Putamen (tissue), 1 donor: ENCODE results near the gene LRRC56.

Source experiments
- DNase-seq: peaks from one replicate; pipeline ENCODE4 v3.0.0-alpha.2; 2016; ENCODE audit warnings: low spot score

The LRRC56 gene

DNA sequence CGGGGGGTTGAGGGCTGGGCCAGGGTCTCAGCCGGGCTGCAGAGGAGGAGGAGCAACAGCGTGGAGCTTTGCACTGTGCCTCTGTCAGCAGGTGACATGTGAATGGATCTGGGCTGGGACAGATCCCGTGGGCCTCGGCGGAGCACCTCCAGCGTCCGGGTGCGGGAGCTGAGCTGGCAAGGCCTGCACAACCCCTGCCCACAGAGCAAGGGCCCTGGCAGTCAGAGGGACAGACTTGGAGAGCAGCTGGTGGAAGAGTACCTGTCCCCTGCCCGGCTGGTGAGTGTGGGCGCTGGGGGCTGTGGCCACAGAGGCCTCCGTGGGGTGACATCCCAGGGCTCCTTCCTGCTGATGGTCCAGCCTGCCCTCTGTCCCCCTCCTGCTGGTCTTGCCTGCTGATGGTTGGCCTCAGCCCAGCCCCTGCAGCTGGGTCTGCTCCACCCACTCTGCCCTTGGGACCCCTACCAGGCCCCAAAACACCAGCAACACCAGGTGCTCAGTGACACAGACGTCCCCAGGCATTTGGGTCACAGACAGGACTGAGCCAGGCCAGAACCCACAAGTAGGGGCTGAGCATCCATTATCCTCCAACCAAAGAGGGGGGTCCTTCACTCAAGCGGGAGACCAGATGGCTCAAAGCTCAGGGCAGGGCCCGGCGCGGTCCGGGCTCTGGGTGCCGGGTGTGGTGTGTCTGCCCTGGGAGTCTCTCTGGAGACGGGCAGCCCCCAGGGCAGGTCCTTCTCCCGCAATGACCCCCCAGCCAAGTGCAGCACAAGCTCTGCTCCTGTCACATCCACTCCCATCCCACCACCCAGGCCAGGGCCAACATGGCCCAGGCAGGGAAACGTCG lies 3.5 kb downstream of the LRRC56 start:
- DNase-seq, result no peak

DNA sequence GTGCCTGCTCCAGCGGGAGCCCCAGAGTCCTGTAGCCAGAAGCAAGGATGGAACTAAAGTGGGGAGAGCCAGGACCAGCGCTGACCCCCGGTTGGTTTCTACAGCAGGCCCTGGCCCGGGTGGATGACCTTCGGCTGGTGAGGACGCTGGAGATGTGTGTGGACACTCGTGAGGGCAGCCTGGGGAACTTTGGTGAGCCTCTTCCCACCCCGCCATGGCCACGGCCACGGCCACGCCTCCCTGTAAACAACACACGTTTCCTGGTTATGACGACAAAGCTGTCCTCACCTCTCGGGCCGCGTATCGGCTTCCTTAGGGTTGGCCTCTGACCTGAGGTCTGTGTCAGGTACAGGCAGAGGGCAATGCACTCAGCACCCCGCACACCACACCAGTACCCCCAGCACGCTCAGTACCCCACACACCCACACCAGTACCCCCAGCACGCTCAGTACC lies 4.1 kb downstream of the LRRC56 start:
- no peak for DNase-seq

DNA sequence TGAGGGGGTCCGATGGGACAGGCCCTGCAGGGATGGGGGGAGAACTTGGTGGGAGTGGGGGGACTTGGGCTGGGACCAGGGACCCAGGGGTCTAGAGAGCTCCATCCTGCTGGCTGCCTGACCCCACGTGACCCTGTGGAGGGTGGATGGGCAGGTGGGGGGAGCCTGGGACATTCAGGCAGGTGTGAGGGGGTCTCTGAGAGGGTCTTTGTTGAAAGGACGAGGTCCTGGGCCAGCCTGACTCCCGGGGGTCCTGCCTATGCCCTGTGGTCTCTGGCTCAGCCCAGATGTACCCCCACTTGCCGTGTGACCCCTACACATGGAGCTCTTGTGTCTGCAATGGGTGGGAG lies 7.5 kb downstream of the LRRC56 start:
- no peak for DNase-seq

DNA sequence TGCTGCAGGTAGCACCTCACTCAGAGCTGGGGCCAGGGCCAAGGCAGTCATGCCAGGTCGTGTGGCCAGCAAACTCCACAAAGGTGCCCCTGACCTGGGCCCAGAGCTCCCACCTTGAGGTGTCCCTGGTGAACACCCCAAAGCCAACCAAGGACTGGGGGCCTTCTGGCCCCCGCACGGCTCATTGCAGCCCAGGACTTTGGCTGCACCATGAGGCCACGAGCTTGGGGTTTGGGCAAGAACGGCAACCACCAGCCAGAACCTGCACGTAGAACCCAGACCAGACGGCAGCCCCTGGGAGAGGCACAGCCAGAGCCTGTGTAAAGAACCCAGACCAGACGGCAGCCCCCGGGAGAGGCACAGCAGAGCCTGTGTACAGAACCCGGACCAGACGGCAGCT lies 7.8 kb downstream of the LRRC56 start:
- no peak for DNase-seq

DNA sequence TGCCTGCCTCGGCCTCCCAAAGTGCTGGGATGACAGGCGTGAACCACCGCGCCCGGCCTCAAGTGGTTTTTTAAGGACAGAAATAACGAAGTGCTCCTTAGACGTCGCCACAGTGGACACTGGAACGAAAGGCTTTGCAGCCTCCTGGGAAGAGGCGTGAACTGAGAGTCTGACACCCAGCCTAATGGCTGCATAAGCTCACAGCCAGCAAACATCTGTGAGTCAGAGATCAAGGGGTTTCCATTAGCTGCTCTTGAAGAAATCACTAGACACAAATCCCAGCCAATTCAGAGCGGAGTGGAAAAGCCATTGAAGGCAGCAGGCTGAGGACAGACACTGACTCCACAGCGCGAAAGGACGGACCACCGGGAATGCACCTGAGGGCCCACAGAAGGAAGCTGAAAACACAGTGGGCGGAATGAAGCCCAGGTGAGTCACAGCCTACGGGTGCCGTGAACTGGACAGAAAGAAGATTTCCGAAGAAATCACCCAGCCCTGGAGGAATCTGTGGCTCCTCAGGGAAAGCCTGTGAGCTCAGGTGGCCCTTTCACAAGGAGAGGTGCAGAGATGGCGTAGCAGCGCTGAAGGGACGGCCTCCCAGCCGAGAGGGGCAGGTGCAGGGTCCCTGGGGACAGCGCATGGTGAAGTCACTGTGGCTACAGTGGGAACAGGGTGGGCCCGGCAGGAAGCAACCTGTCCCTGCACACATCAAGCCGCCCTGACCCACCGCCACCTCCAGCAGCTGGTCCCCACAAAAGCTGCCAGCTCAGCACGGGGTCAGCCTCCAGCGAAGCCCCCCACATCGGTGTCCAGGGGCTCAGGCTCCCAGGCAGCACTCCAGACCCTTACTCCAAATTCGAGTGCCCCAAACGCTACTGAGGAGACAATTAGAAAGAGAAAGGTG lies 11.6 kb downstream of the LRRC56 start:
- DNase-seq, result no peak

DNA sequence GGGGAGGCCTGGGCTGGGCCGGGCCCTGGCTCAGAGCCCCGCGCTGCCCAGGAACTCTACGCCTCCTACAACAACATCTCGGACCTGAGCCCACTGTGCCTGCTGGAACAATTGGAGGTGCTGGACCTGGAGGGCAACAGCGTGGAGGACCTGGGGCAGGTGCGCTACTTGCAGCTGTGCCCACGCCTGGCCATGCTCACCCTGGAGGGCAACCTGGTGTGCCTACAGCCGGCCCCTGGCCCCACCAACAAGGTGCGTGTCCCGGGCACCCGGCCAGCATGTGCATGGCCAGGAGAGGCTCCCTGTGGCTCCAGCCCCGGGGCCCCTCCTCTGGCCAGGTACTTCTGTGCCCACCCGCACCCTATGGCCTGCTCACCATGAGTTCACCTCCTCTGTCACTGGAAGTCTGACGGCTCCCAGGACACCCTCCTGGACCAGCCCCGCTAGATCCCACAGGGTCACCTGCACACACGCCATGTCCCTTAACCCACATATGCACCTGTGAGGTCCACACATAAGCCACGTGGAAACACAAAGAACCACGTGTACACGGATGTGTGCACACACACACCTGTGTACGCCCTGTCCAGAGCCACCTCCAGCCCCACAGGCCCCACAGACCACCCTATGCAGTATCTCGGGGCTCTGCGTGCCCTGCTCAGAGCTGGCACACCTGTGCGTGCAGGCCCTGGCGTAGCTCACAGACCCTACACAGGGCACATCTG lies 12.9 kb downstream of the LRRC56 start:
- DNase-seq, result no peak

DNA sequence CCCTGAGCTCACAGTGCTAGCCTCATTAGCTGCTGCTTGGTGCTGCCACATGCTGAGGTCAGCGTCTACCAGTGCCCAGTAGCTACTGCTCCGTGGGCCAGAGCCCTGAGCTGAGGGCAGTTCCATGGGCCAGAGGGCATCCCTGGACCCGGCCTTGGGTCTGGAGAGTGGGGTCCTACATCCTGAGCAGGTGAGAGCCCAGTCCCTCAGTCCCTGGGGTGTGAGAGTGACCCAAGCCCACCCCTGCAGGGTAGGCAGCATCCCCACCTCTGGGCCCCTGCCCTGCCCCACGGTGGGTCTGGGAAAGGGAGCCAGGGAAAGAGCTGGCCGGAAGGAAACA lies 13.4 kb downstream of the LRRC56 start:
- no peak for DNase-seq

DNA sequence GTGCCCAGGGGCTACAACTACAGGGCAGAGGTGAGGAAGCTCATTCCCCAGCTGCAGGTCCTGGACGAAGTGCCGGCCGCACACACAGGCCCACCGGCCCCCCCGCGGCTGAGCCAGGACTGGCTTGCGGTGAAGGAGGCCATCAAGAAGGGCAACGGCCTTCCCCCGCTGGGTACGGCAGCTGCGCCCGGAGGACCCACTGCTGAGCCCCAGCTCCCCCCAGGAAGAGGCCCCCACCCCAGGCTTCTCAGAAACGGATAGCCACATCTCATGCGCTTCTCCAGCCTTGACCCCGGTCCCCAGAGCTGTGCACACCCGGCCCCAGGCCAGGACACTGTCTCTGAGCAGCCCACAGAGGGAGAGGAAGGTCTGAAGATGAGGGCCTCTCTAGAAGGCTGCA lies 13.8 kb downstream of the LRRC56 start:
- DNase-seq, result no peak

DNA sequence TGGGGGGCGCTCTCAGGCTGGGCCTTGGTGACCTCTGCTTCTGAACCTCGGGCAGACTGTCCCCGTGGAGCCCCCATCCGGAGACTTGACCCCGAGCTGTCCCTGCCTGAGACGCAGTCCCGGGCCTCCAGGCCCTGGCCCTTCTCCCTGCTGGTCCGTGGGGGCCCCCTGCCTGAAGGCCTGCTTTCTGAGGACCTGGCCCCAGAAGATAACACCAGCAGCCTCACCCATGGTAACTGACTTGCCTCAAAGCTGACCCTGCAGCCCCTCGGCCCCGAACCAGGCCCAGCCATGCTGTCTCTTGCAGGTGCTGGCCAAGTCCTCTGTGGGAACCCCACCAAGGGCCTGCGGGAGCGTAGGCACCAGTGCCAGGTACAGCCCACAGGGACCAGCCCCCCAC lies 14.3 kb downstream of the LRRC56 start:
- DNase-seq, result no peak

DNA sequence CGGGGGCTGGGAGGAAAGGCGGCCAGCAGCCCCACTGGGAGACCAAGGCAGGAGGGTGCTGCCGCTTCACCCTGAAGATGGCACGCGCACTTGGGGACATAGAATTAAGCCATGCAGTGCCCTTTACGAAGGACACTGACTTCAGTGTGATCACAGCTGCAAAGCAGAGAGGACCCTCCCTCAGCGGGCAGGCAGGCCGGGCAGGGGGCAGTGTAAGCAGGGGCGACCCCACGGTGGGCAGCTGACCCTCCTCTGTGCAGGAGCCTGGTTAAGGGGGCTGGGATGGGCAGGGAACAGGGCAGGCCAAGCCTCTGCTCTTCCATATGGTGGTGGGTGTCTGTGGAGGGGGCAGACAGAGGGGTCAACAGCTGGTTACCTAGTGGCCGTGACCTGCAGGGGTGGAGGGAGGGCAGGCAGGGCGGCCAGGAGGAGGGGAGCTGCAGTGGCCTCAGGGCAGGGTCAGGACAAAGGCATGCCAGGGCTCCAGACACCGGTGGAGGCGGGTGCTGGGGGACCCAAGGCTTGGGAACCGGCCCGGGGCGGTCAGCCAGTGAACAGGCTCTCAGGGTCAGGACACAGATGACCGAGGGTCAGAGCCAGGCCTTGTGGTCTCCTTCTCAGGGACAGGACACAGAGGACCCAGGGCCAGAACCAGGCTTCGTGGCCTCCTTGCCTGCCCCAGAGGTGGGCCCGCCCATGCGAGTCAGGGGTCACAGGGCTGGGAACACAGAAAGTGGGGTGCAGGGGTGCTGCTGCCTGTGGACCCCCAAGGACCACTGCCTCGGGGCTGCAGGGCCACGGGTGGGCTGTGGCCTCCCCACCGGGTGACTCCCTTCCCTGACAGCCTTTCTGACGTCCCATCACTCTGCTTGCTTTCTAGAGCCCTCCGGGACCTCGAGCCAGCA lies 16.0 kb downstream of the LRRC56 start:
- no peak for DNase-seq

DNA sequence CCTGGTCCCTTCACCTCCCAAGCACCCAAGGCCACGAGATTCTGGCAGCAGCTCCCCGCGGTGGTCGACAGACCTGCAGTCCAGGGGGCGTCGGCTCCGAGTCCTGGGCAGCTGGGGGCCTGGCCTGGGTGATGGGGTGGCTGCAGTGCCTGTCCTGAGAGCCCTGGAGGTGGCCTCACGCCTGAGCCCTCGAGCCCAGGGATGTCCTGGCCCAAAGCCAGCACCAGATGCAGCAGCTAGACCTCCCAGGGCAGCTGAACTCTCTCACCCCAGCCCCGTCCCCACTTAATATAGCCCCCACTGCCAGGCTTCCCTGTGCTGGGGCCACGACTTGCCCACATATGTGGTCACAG lies 16.6 kb downstream of the LRRC56 start:
- DNase-seq, result no peak

DNA sequence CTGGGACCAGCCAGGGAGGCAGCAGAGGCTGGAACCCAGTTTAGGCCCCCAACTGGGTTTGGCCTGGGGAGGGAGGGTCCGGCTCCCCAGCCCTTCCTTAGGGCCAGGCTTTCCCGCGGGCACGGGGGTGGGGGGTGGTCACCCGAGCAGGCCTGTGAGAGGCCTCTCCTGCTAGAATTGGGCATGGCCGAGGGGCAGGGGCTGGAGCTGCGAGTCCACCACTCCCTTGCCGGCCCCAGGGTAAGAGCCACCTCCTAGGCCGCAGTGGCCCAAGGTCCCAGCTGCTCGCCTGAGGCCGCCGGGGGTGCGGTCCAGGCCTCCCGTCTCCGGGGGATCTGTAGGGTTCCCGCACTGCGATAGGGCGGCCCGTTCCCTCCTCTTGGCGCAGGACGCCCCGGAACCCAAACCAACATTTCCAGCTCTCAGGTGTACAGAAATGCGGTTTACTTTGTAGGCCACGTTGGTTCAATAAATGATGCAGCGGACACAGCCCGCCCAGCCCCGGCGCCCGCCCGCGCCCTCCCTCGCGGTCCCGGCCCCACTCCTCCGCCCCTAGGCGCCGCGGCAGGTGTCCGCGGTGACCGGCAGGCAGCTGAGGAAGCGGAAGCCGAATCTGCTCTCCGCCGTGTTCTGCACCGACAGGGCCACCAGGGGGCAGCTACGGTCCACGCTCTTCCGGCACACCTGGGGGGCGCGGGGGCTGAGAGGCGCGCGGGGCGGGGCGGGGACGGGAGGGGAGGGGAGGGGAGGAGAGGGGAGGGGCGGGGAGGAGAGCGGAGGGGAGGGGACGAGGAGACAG lies 17.3 kb downstream of the LRRC56 start:
- DNase-seq, result no peak

DNA sequence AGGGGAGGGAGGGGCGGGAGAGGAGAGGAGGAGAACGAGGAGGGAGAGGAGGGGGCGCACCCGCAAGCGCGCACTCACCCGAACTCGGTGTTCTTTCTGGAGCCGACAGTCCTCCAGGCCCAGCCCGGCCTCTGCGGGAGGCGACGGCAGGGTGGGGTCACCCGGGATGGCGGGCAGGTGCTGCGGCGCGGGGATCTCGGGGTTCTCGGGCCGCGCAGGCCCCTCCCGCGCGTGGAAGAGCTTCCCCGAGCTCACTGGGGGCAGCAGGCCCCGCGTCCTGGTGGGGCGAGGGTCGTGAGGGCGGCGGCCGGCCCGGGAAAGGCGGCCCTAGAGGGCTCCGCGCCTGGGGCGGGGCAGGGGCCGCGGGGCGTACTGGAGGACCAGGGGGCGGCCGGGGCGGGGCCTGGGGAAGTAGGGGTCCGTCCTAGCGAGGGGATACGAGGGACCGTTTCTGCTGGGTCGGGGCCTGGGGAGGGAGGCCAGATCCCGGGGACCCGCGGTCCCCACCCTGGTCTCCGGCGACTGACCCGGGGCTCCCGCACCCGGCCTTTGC lies 18.0 kb downstream of the LRRC56 start:
- no peak for DNase-seq

DNA sequence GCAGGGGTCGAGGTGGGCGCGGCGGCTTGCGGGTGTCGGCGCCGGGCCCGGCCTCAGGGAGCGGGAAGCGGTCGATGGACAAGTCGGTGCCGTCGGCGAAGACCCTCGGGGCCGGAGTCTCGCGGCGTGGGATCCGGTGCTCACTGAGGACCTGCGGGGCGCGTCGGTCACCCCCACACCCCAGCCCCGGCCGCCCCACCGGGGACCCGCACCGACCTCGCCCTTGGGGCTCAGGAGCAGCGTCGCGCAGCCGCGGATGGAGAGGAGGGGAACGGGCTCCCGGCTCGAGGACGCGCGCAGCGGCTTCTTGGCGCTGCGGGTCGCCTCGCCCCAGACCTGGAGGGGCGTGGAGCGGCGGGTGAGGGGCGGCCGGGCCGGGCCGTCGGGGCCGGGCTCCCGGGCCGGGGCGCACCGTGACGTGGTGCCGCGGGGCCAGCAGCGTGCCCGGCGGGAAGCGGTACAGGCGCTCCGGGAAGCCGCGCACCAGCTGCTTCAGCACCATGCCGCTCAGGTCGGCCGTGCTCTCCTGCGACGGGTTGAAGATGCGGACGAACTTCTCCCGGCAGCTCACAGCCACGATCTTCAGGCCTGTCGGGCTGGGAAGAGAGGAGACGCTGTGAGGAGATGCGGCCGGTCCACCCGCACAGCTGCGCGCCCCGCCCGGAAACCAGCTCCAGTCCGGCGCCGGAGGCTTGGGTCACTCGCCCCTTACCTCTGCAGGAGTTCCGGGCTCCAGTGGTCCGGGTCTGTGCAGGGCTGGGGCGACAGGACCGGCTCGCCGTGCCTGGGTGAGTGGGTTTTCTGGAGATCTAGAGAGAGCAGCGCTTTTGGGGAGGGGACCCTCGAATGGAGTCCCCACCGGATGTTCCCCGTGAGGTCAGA lies 18.7 kb downstream of the LRRC56 start:
- no peak for DNase-seq

DNA sequence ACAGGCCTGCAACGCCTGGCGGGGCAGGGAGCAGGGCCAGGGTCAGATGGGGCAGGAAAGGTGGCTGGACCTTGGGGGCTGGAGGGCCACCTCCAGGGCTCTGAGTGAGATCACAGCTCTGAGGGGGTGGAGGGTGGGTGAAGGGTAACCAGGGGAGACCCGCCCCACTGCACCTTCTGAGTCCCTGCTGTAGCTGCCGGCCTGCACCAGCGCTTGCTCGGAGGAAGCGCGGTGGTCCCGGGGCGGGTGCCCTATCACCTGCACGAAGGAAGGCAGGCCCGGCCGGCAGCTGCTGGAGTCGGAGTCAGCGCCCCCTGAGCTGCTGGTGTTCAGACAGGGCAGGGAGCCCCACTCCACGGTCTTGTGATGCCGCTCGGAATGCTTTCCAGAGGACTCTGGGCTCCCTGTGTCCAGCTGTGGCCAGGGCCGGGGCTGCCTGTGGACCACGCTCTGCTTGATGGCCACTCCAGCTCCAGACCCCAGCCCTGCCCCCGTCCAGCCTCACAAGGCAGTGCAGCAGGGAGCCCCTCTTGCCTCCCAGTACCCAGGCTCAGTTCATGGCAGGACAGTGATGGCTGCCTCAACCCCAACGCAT lies 19.4 kb downstream of the LRRC56 start:
- no peak for DNase-seq

DNA sequence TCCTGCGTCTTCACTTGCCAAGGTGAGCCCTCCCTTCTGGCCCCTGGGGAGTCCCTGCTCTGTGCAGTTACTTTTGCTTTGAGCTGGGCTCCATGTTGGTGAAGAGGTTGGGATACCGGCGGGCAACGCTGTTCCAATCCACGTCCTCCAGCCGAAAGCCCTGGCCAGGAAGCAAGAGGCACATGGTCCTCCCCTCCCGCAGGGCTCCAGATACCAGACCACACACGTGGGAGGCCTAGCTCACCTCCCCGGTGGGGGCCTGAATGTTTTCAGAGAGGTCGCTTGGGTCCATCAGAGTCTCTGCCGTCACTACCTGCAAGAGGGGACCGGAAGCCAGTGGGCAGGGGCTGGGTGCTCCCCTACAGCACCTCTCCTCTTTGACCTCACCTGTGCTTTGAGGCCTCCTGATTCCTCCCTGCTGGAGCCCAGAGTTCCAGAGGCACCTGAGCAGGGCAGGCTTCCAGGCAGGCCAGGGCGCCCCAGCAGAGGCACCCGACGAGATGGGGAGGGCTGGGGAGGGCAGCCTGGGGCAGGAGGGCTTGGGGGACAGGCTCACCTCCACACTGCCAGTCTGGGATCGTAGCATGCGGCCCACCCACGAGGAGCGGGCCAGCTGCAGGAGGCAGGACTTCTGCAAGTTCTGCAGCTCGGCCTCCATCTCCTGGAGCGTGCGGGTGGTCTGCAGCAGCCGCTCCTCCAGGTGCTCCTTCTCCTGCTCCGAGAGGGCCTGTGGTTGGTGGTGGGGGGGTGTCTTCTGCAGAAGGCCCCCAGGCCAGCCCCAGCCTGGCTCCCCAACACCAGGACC lies 20.2 kb downstream of the LRRC56 start:
- DNase-seq, result no peak

DNA sequence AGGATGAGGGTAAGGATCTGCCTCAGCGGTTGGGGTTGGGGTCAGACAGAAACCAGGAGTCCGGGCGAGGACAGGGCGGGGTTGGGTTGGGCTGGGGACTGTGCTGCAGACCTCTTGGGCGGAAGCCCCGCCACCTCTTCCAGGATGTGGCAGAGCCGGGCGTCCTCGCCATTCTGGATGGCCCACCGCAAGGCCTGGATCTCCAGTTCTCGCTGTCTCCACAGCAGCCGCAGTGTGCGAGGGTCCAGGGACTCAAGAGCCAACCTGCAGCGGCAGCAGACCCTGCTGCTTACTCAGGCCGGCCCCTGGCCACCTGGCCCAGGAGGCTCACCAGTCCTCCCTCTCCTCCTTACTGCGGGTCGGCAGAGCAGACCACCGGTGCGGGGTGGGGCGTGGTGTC lies 21.2 kb downstream of the LRRC56 start:
- no peak for DNase-seq

DNA sequence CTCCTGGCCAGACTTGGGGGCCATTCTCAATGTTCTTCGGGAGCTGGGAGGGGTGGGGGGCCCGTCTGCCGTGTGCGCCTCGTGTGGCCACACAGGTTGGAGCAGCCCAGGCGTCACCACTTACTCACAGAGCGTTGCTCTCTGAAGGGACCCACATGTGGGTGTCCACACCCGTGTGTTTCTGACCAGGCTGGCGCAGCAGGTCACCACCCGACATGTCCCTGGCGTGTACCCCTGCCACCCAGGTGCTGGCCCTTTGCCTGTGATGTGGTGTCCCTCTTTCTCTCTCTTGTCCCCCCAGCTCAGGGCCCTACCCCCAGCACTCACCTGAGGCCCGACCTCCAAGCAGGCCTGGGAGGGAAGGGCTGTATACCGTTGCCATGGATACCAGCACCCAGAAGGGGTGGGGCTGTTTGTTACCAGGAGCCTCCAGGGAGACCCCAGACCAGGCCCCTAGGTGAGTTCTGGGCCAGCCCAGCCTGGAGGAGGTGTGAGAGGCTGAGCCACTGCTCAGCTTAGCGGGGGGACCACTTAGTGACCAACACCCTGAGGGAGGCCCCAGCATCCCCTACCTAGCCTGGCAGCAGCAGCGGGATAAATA lies 21.8 kb downstream of the LRRC56 start:
- no peak for DNase-seq
